GM12878 (cell line): ENCODE measurements around the gene FDX2. TPM values are rescaled to one million over a fixed set of nuclear protein-coding genes. Genes with fewer than 3 reads are reported as not detected.

Source experiments
- ATAC-seq: fragments of 200-7000 bp; cut with Tn5 transposase; 3 replicates; pipeline ENCODE4 v1.9.1; 2020; ENCODE audit warnings: mild to moderate bottlenecking, moderate library complexity
- BruUV-seq: library from RNA; stranded (reverse); fragments of 400-500 nt; replicated peaks from 2 replicates; lab custom pipeline; 2021; lab: Mats Ljungman, UMichigan
- CTCF ChIA-PET: fragments of 300-600 bp; sonication (Branson Sonifier 250); formaldehyde crosslinking; extraction: SDS; loops from one replicate; lab custom pipeline; 2021; ENCODE audit warnings: inconsistent platforms; lab: Yijun Ruan, JAX
- POLR2A ChIA-PET: fragments of 350-600 bp; formaldehyde crosslinking; extraction: SDS; loops from one replicate; lab custom pipeline; 2021; ENCODE audit warnings: inconsistent platforms; lab: Charles Lee
- RAD21 ChIA-PET: fragments of 300-600 bp; sonication (Branson Sonifier 250); formaldehyde crosslinking; loops from one replicate; lab custom pipeline; 2023; ENCODE audit warnings: antibody characterized with exemption; ENCODE audit not compliant: unreplicated experiment; lab: Charles Lee
- SMC1A ChIA-PET: fragments of 300-600 bp; sonication (Branson Sonifier 250); formaldehyde crosslinking; loops from one replicate; lab custom pipeline; 2023; ENCODE audit not compliant: unreplicated experiment, uncharacterized antibody; lab: Charles Lee
- DNase-seq: peaks from one replicate; pipeline ENCODE4 v3.0.0-alpha.2; 2011; ENCODE audit warnings: low read depth, low spot score
- FAIRE-seq: peaks from 3 replicates; lab custom pipeline; 2011; peaks lifted over from hg19 to GRCh38; lab: Jason Lieb, UNC
- H2AFZ ChIP-seq: 2 replicates; pipeline ENCODE4 v1.6.0; 2011; ENCODE audit warnings: low read depth, low read length, control low read depth; ENCODE audit not compliant: control insufficient read depth
- H3K27ac ChIP-seq: 2 replicates; pipeline ENCODE4 v1.5.1; 2011; ENCODE audit warnings: control low read depth; ENCODE audit not compliant: control insufficient read depth, insufficient read depth
- H3K27me3 ChIP-seq, 2 experiments: replicated peaks in 1 of 2; 2 replicates each; pipeline versions ENCODE4 v1.6.0 to v1.6.1; 2011; ENCODE audit warnings: low read length in 1 of 2; ENCODE audit not compliant: control insufficient read depth in 2 of 2, insufficient read depth in 2 of 2
- H3K36me3 ChIP-seq, 2 experiments: 2 replicates each; pipeline ENCODE4 v1.5.1; 2011; ENCODE audit warnings: low read length in 1 of 2; ENCODE audit not compliant: control insufficient read depth in 2 of 2, insufficient read depth in 2 of 2
- H3K4me1 ChIP-seq: 2 replicates; pipeline ENCODE4 v1.6.1; 2011; ENCODE audit warnings: mild to moderate bottlenecking, low read length, moderate library complexity, mixed read lengths; ENCODE audit not compliant: control insufficient read depth, insufficient read depth
- H3K4me2 ChIP-seq: 2 replicates; pipeline ENCODE4 v1.6.0; 2011; ENCODE audit warnings: control low read depth; ENCODE audit not compliant: control insufficient read depth, insufficient read depth
- H3K4me3 ChIP-seq: fragments of 200-600 bp; sonication (generic); 2 replicates; pipeline ENCODE4 v1.5.1; 2016
- H3K79me2 ChIP-seq: 2 replicates; pipeline ENCODE4 v1.6.0; 2011; ENCODE audit warnings: low read length; ENCODE audit not compliant: control insufficient read depth, insufficient read depth
- H3K9ac ChIP-seq: 2 replicates; pipeline ENCODE4 v1.8.0; 2011; ENCODE audit warnings: low read length, control low read depth, mixed read lengths; ENCODE audit not compliant: control insufficient read depth, insufficient read depth
- H3K9me3 ChIP-seq: replicated peaks from 3 replicates; pipeline ENCODE4 v1.5.1; 2011; ENCODE audit warnings: mild to moderate bottlenecking, low read length; ENCODE audit not compliant: control insufficient read depth, insufficient read depth
- H4K20me1 ChIP-seq: 2 replicates; pipeline ENCODE4 v1.6.0; 2011; ENCODE audit not compliant: control insufficient read depth, insufficient read depth
- ATF7 ChIP-seq: fragments of 450-650 bp; IDR thresholded peaks from 2 replicates; pipeline ENCODE4 v1.6.1; 2016; ENCODE audit warnings: low read depth, mild to moderate bottlenecking
- BCL3 ChIP-seq: IDR thresholded peaks from 2 replicates; pipeline ENCODE4 v1.6.1; 2011; ENCODE audit warnings: borderline replicate concordance, low read depth, mild to moderate bottlenecking, moderate library complexity, low read length; ENCODE audit not compliant: insufficient read depth, poor library complexity, severe bottlenecking
- BHLHE40 ChIP-seq, 2 experiments: fragments of 450-650 bp in 1 of 2; IDR thresholded peaks; 2 replicates each; pipeline ENCODE4 v1.6.1; 2011 to 2017; ENCODE audit warnings: low read depth in 2 of 2, borderline replicate concordance in 1 of 2, improper control_type of control experiment in 1 of 2, low read length in 1 of 2, mild to moderate bottlenecking in 1 of 2
- BRCA1 ChIP-seq: IDR thresholded peaks from 2 replicates; pipeline ENCODE4 v1.6.1; 2011; ENCODE audit warnings: low read depth, low read length, improper control_type of control experiment
- CEBPZ ChIP-seq: fragments of 150-350 bp; IDR thresholded peaks from 2 replicates; pipeline ENCODE4 v1.6.1; 2016; ENCODE audit warnings: low read depth, low read length
- MXI1 ChIP-seq: fragments of 150-350 bp; IDR thresholded peaks from 2 replicates; pipeline ENCODE4 v1.6.1; 2011; ENCODE audit warnings: low read depth, mild to moderate bottlenecking, inconsistent platforms, low read length, improper control_type of control experiment
- MYC ChIP-seq: IDR thresholded peaks from 2 replicates; pipeline ENCODE4 v1.6.1; 2011; ENCODE audit warnings: mild to moderate bottlenecking, low read length, moderate library complexity, inconsistent platforms; ENCODE audit not compliant: insufficient read depth, insufficient replicate concordance, insufficient read length, severe bottlenecking
- NKRF ChIP-seq: fragments of 450-650 bp; conservative IDR thresholded peaks from 2 replicates; pipeline ENCODE4 v1.6.1; 2017; ENCODE audit warnings: mild to moderate bottlenecking, moderate library complexity
- NR2C2 ChIP-seq: IDR thresholded peaks from 2 replicates; pipeline ENCODE4 v1.6.1; 2011; ENCODE audit warnings: borderline replicate concordance, low read depth; ENCODE audit not compliant: control insufficient read depth, insufficient read length
- RELA ChIP-seq: fragments of 450-650 bp; IDR thresholded peaks from 2 replicates; pipeline ENCODE4 v1.8.0; 2014; ENCODE audit warnings: borderline replicate concordance; ENCODE audit not compliant: partially characterized antibody
- SMARCA5 ChIP-seq: fragments of 450-650 bp; IDR thresholded peaks from 2 replicates; pipeline ENCODE4 v1.6.1; 2017; ENCODE audit warnings: mild to moderate bottlenecking
- SP1 ChIP-seq: IDR thresholded peaks from one replicate; pipeline ENCODE4 v1.6.1; 2011; ENCODE audit warnings: low read depth, low read length
- TCF7 ChIP-seq: IDR thresholded peaks from 2 replicates; pipeline ENCODE4 v1.6.1; 2014; ENCODE audit warnings: antibody characterized with exemption, borderline replicate concordance
- YY1 ChIP-seq: IDR thresholded peaks from 2 replicates; pipeline ENCODE4 v1.6.1; 2011; ENCODE audit warnings: low read depth, mild to moderate bottlenecking, low read length
- ZNF274 ChIP-seq: IDR thresholded peaks from one replicate; pipeline ENCODE4 v1.8.0; 2011; ENCODE audit not compliant: insufficient read length, insufficient read depth
- WGBS: methylation state at CpG from one replicate; pipeline ENCODE4 v1.1.6; 2016; ENCODE audit warnings: low lambda C conversion rate; ENCODE audit not compliant: insufficient replicate concordance, insufficient coverage; ENCODE audit errors: missing lambda C conversion rate; 5-methylcytosine and 5-hydroxymethylcytosine counted together
- in situ Hi-C: fragments of 300-500 bp; cut with MboI; formaldehyde crosslinking; loops from 9 replicates; pipeline ENCODE4 v1.14.3; 2018; ENCODE audit warnings: mixed read lengths
- intact Hi-C: fragments of 100-400 bp; cut with micrococcal nuclease; formaldehyde crosslinking; loops from one replicate; pipeline ENCODE4 v1.14.2; 2022; ENCODE audit not compliant: unreplicated experiment
- polyA plus RNA-seq, 11 experiments: library from polyadenylated mRNA; depleted of rRNA in 4 of 11; unstranded in 6 of 11; stranded (reverse) in 5 of 11; fragments of >200 nt; fragmentation: Nextera tagmentation in 4 of 11; fragmentation: Illumina TruSeq in 1 of 11; extraction: Ambion mirVana in 4 of 11; extraction: Trizol in 1 of 11; gene quantifications; 1 replicate in 1 of 11; 2 replicates in 10 of 11; pipeline versions ENCODE4 v1.2.1 to v1.2.3, GENCODE V29; 2011 to 2016; ENCODE audit warnings: inconsistent platforms in 2 of 11, missing spikeins in 2 of 11, low read depth in 1 of 11
- total RNA-seq, 4 experiments: library from RNA; depleted of rRNA in 3 of 4; stranded (reverse); fragments of >200 nt in 3 of 4; fragmentation: Illumina TruSeq in 1 of 4; extraction: Trizol in 1 of 4; gene quantifications; 2 replicates each; pipeline versions ENCODE4 v1.2.1 to v1.2.3, GENCODE V29; 2013 to 2021

Gene FDX2
- total and polyA plus RNA-seq, 10 of the 15 experiments (the other 5 are each of a cell fraction or from before 2014, with no cell fraction given) = 1.4 to 50.4 (median 24.7) TPM

- ChIA-PET RAD21 (interaction anchor here (0.6 to 1.4 kb wide), 10 partner anchors 16 to 478 kb away, joined by 3 to 15 read pairs (median 6); partner anchors contain the start of genes ICAM1 and ICAM5), CTCF (interaction anchor here (1.0 to 2.9 kb wide), 5 partner anchors 42 to 74 kb away, joined by 3 to 15 read pairs (median 3); partner anchors contain the start of gene TYK2), POLR2A (interaction anchor here (0.6 to 1.8 kb wide), 7 partner anchors 9 to 507 kb away, joined by 3 to 11 read pairs (median 6); partner anchors contain the start of gene ICAM5), SMC1A (interaction anchor here (0.9 to 2.5 kb wide), 7 partner anchors 8 to 73 kb away, joined by 3 to 11 read pairs (median 4); partner anchors contain the start of genes ICAM1, ICAM4 and TYK2)
- in situ Hi-C loops = no loop called here
- Histone ChIP-seq H3K4me2 (peak within 1 kb of the TSS; percentile 88), H3K9me3 (no peaks in the 10 kb centered on the region), H2AFZ (peak within 1 kb of the TSS; percentile 96), H4K20me1 (no peaks in the 10 kb centered on the region), H3K36me3 (peaks cover 11 to 25% of the 10 kb centered on the region in 2 experiments), H3K27ac (peak within 1 kb of the TSS; percentile 92), H3K27me3 (no peaks in the 10 kb centered on the region), H3K9ac (peak within 1 kb of the TSS; percentile 95), H3K4me3 (peak within 1 kb of the TSS; percentile 100), H3K4me1 (peaks cover 16% of the 10 kb centered on the region), H3K79me2 (peaks cover 38% of the 10 kb centered on the region)
- FAIRE-seq (peak; percentile 99), DNase-seq (peak; percentile 87), ATAC-seq (peak; percentile 98)
- WGBS = 1% methylated on average over 79 of the region's 82 CpGs
- intact Hi-C loops = loop anchor here (5.0 kb wide), 2 partner anchors 54 to 61 kb away; partner anchors contain the start of gene ICAM1
- TSS peak; percentile 68 for BruUV-seq
- TF ChIP-seq NR2C2 = no peak
- TF ChIP-seq ATF7 = peak; percentile 99
- TF ChIP-seq SMARCA5 = no peak
- TF ChIP-seq MXI1 = peak; percentile 46
- TF ChIP-seq TCF7 = no peak
- no peak for TF ChIP-seq RELA
- TF ChIP-seq SP1 = peak; percentile 72
- peak; percentile 97 for TF ChIP-seq YY1
- TF ChIP-seq BCL3 = no peak
- TF ChIP-seq NKRF = peak; percentile 89
- TF ChIP-seq BRCA1 = peak; percentile 35; the same call in 1 of the 2 replicates
- TF ChIP-seq MYC = peak; percentile 53
- TF ChIP-seq BHLHE40 (IDR thresholded peaks at IDR 0.05; ENCODE audit: borderline replicate concordance in 1 of 2, low read depth in 2 of 2, low read length in 1 of 2) = peak; percentile 92 to 96
- TF ChIP-seq CEBPZ = no peak
- TF ChIP-seq ZNF274 = no peak
Observed at GRCh38 chr19:10332965-10333757, 17.3 kb upstream of the FDX2 start, which contains the start of gene RAVER1. TSS of gene RAVER1 (minus strand) at chr19:10333529. CDS start at chr19:10333507, 22 bp downstream.
